Thymus (tissue), 11 donors: Measurements from ENCODE around the gene ADK. TPM values are rescaled to one million over a fixed set of nuclear protein-coding genes. Genes with fewer than 3 reads are reported as not detected.
A peak's percentile ranks its signal among the peaks of the same experiment; 100 is the strongest.
"Not testable (repeated sequence)": the region's sequence is repeated elsewhere in the genome, so short reads cannot be mapped to it uniquely, and the experiment has no call there.

ENCODE experiments used
- DNase-seq, 9 donors: peaks; one replicate each; pipeline ENCODE4 v3.0.0-alpha.2; 2013; ENCODE audit warnings: low spot score in 9 of 9, low read depth in 6 of 9, missing footprints in 1 of 9
- H3K27ac ChIP-seq, 2 donors: one replicate each; pipeline ENCODE4 v1.5.1; 2013; ENCODE audit warnings: control low read depth in 1 of 2, low read depth in 1 of 2, low read length in 1 of 2, mild to moderate bottlenecking in 1 of 2, moderate library complexity in 1 of 2
- H3K27me3 ChIP-seq, 2 donors: one replicate each; pipeline ENCODE4 v1.5.1; 2013; ENCODE audit warnings: low read length in 1 of 2; ENCODE audit not compliant: control insufficient read depth in 2 of 2, insufficient read depth in 1 of 2
- H3K36me3 ChIP-seq, 2 donors: one replicate each; pipeline ENCODE4 v1.5.1; 2013; ENCODE audit warnings: low read length in 1 of 2, mild to moderate bottlenecking in 1 of 2, moderate library complexity in 1 of 2; ENCODE audit not compliant: control insufficient read depth in 2 of 2, insufficient read depth in 2 of 2
- H3K4me1 ChIP-seq, 2 donors: one replicate each; pipeline ENCODE4 v1.5.1; 2013; ENCODE audit warnings: low read length in 2 of 2; ENCODE audit not compliant: control insufficient read depth in 2 of 2, insufficient read depth in 2 of 2
- H3K4me3 ChIP-seq, 2 donors: one replicate each; pipeline ENCODE4 v1.5.1; 2013; ENCODE audit warnings: low read length in 2 of 2, control low read depth in 1 of 2, mild to moderate bottlenecking in 1 of 2
- H3K9me3 ChIP-seq, 2 donors: one replicate each; pipeline ENCODE4 v1.5.1; 2013; ENCODE audit warnings: low read length in 1 of 2, mild to moderate bottlenecking in 1 of 2; ENCODE audit not compliant: control insufficient read depth in 2 of 2, insufficient read depth in 1 of 2
- WGBS: extraction: QIAGEN DNeasy Blood & Tissue Kit; methylation state at CpG from one replicate; pipeline ENCODE4 v1.1.7; 2013; 5-methylcytosine and 5-hydroxymethylcytosine counted together
- polyA plus RNA-seq: library from polyadenylated mRNA; stranded (reverse); fragments of 200-250 nt; gene quantifications from one replicate; pipeline ENCODE4 v1.2.3, GENCODE V29; 2013
- total RNA-seq: library from RNA; stranded (reverse); fragments of 120-200 nt; gene quantifications from one replicate; pipeline ENCODE4 v1.2.4, GENCODE V29; 2013
- donor health status: healthy.

ADK gene
- total and polyA plus RNA-seq, 2 donors, result 32.0 to 33.2 TPM

DNA sequence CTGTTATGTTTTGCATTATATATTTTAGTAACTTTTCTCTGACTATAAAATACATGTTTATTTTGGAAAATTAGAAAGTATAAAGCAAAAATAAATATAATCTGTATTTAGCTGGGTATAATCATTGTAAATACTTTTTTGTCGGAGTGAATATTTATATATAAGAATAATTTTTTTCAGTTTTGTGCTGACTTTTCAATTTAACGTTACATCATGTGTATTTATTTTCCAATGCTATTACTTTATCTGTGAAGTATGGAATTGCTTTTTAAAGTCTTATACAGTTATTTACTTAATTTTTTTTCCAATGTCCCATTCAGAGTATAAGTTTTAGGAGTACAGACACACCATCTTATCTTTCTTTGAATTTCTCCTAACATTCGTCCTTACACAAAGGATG, 15.6 kb upstream of the ADK start:
- 98% methylated on average over 3 of the region's 3 CpGs for WGBS
- H3K4me1 ChIP-seq, result no peaks in the 10 kb centered on the region

GRCh38 chr10:74137992-74138391, 13.0 kb upstream of the ADK start:
- Histone ChIP-seq H3K36me3 (peaks cover 21 to 41% of the 10 kb centered on the region in 2 donors), H3K4me3 (no peak overlapping the region), H3K4me1 (no peaks in the 10 kb centered on the region), H3K27me3 (no peaks in the 10 kb centered on the region), H3K27ac (no peak overlapping the region), H3K9me3 (no peaks in the 10 kb centered on the region)
- no peak for DNase-seq
- WGBS, result over 99% methylated on average over 5 of the region's 5 CpGs

More for the DNA sequence above, 15.6 kb upstream of the ADK start:
- Histone ChIP-seq H3K27ac (no peak overlapping the region), H3K36me3 (peaks cover 26 to 64% of the 10 kb centered on the region in 2 donors), H3K27me3 (no peaks in the 10 kb centered on the region), H3K9me3 (no peaks in the 10 kb centered on the region), H3K4me3 (no peak overlapping the region)
- DNase-seq, result no peak

GRCh38 chr10:74138596-74138995, 12.4 kb upstream of the ADK start:
- H3K36me3 ChIP-seq, result peaks cover 17 to 41% of the 10 kb centered on the region in 2 donors
- 96% methylated on average over 5 of the region's 5 CpGs for WGBS
- DNase-seq, H3K27ac ChIP-seq, H3K4me3 ChIP-seq, H3K4me1 ChIP-seq, H3K9me3 ChIP-seq, H3K27me3 ChIP-seq: not testable (repeated sequence)

- H3K27ac ChIP-seq, result no peak overlapping the region
- no peaks in the 10 kb centered on the region for H3K4me1 ChIP-seq
- no peaks in the 10 kb centered on the region for H3K27me3 ChIP-seq
- whole genome bisulfite sequencing, result 97% methylated on average over 18 of the region's 18 CpGs
- no peaks in the 10 kb centered on the region for H3K9me3 ChIP-seq
- H3K36me3 ChIP-seq, result peaks cover 13 to 33% of the 10 kb centered on the region in 2 donors
- no peak for DNase-seq
- no peak overlapping the region for H3K4me3 ChIP-seq
Measured at GRCh38 chr10:74139981-74140380, 11.0 kb upstream of the ADK start.

DNA sequence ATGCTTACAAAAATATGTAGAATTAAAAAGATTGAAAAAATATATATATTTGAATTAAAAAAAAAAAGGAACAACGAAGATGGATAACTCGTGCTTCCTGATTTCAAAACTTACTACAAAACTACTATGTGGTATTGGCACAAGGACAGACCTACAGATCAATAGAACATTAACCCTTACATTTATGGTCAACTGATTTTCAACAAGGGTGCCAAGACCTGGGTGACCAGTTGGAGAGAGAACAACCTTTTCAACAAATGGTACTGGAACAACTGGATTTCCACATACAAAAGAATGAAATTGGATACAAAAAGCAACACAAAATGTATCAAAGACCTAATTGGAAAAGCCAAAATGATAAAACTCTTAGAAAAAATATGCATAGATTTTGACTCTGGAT, 10.5 kb upstream of the ADK start:
- Histone ChIP-seq H3K27ac (no peak overlapping the region), H3K27me3 (no peaks in the 10 kb centered on the region), H3K4me1 (no peaks in the 10 kb centered on the region), H3K36me3 (peaks cover 13 to 30% of the 10 kb centered on the region in 2 donors), H3K4me3 (no peak overlapping the region), H3K9me3 (no peaks in the 10 kb centered on the region)
- 92% methylated on average over 2 of the region's 2 CpGs for WGBS
- no peak for DNase-seq

DNA sequence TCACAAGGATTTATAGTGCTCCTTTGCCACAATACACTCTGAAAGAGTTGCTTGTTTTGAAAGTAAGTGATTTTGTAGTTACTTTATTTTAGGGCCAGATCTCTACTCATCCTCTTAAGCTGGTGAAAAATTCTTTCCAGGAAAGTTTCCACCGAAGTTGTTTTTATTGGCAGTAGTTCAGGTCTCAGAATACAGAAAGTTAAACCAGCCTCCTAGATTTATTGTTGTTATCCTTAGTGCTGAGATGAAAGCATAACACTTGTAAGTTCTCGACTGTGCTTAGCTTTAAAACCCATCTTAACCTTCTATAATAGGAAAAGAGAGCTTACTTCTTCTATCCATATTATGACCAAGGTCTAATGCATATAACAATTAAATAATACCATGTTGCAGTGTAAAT, 5.9 kb upstream of the ADK start:
- Histone ChIP-seq H3K36me3 (peaks cover under 1 to 13% of the 10 kb centered on the region in 2 donors), H3K4me1 (peaks cover 5 to 8% of the 10 kb centered on the region in 2 donors), H3K4me3 (no peak overlapping the region), H3K27ac (no peak overlapping the region), H3K9me3 (no peaks in the 10 kb centered on the region), H3K27me3 (no peaks in the 10 kb centered on the region)
- DNase-seq, result no peak
- 86% methylated on average over 2 of the region's 2 CpGs for WGBS

GRCh38 chr10:74146980-74147379, 4.0 kb upstream of the ADK start:
- peaks cover 0 to 13% of the 10 kb centered on the region in 2 donors for H3K36me3 ChIP-seq
- not testable (repeated sequence) for H3K4me1 ChIP-seq, H3K4me3 ChIP-seq, H3K27ac ChIP-seq, DNase-seq, H3K9me3 ChIP-seq, H3K27me3 ChIP-seq
- 98% methylated on average over 10 of the region's 10 CpGs for WGBS

DNA sequence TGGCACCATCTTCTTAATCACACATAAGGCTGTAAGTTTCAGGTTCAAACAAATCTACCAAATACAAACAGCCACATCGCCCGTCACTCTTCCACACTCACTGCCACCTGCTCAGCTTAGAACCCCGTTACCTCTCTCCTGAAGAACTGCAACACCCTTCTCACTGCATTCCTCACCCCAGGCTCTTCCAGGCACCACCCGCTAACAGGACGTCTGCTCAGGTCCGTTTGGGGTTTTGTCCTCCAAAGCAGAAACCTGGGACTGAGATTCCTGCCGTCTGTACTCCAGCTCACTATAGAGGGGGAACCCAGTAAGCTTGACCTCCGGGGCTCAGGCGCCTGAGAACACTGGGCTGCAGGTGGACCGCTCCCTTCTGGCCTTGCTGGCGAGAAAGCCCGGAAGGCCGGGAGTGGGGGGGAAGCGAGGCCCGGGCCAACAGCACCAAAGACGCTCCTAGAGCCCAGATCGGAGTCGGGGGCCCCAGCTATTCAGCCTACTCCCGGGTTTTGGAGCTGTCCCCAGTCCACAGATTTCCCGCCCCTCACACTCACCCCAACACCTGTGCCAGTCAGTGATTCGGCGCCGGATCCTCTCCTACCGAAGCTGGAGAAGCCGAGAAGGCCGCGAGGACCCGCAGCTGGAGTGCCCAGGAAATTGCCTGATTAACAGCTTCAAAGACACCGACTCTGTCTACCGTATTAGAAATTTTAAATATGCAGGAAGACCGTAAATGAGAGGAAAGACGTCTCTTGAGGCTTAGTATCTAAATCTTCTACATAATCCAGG, 624 bp upstream of the ADK start, which contains the start of gene AP3M1:
TSS of gene AP3M1 (minus strand) at position 625 of the 786 bp plus-strand sequence. CDS start 12,449 bp downstream, outside the sequence.
- peak within 1 kb of the TSS; percentile 67 to 100 for H3K4me3 ChIP-seq
- H3K27ac ChIP-seq, result peak within 1 kb of the TSS; percentile 89 to 96
- WGBS, result under 1% methylated on average over 32 of the region's 32 CpGs
- peaks cover 0 to 10% of the 10 kb centered on the region in 2 donors for H3K9me3 ChIP-seq
- H3K27me3 ChIP-seq, result no peaks in the 10 kb centered on the region
- H3K4me1 ChIP-seq, result peaks cover 8% of the 10 kb centered on the region in 2 donors
- peaks cover 0 to 13% of the 10 kb centered on the region in 2 donors for H3K36me3 ChIP-seq
- no peak for DNase-seq

DNA sequence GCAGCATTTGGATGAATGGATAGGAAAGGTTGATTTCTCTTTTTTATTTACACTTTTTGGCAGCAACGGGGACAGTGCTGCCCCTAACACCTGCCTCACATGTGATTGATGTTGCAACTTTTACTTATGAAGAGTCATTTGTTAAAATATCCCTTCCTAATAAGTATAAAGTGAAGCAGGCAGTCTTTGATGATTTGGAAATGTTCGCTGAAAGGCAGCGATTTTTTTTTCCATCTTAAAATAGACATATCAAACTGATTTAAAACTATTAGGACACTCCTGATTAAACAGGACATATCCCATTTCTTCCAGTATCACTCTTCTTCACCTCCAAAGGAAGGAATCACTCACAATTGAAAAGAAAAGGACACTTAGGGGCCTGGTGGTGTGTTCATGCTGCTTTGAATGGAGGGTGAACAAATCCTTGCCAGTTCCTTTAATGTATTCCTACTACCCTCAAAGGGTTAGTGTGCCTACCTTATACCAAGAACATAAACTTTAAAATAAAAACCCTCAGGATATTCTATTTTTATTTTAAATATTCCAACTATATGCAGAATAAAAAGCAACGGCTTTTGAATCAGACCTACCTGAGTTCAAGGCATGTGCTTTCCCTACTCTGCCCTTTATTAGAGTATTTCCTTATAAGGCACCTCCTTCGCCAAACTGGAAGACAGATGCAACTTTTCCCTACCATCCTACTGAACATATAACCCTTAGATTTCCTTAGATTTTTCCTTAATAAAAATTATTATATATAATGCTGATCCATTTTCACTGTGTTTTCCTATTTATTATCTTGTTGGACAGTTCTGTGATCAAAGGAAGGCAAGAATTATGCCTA, 1.1 kb downstream of the ADK start:
- 34% methylated on average over 5 of the region's 5 CpGs for WGBS
- peak overlapping the region; percentile 33 to 85 for H3K27ac ChIP-seq
- H3K27me3 ChIP-seq, result no peaks in the 10 kb centered on the region
- peaks cover 0 to 6% of the 10 kb centered on the region in 2 donors for H3K36me3 ChIP-seq
- peaks cover 0 to 10% of the 10 kb centered on the region in 2 donors for H3K9me3 ChIP-seq
- H3K4me1 ChIP-seq, result peaks cover 8 to 11% of the 10 kb centered on the region in 2 donors
- H3K4me3 ChIP-seq, result peak overlapping the region; percentile 67 to 100
- DNase-seq, result no peak
